Endothelial cell of umbilical vein (primary cell): ENCODE data around the gene DCK.

Experiments used
- CTCF ChIP-seq, 2 donors: IDR thresholded peaks; 1 replicate in 1 of 2; 2 replicates in 1 of 2; pipeline ENCODE4 v1.5.1; 2011; ENCODE audit warnings: low read length in 2 of 2, mild to moderate bottlenecking in 2 of 2, moderate library complexity in 2 of 2, control low read depth in 1 of 2, inconsistent platforms in 1 of 2, low read depth in 1 of 2; ENCODE audit not compliant: insufficient read depth in 1 of 2; ENCODE audit errors: extremely low read depth in 1 of 2
- EZH2 ChIP-seq: IDR thresholded peaks from 2 replicates; pipeline ENCODE4 v1.6.1; 2012; ENCODE audit warnings: borderline replicate concordance, low read depth, mild to moderate bottlenecking, moderate library complexity, low read length, inconsistent platforms; ENCODE audit not compliant: severe bottlenecking
- FOS ChIP-seq: IDR thresholded peaks from 2 replicates; pipeline ENCODE4 v1.6.1; 2011; ENCODE audit warnings: mild to moderate bottlenecking, low read length, moderate library complexity, borderline replicate concordance; ENCODE audit not compliant: insufficient read depth
- GATA2 ChIP-seq: IDR thresholded peaks from 2 replicates; pipeline ENCODE4 v1.7.0; 2011; ENCODE audit warnings: low read depth, mild to moderate bottlenecking, moderate library complexity, mixed read lengths, low read length; ENCODE audit not compliant: insufficient read length, insufficient read depth
- JUN ChIP-seq: IDR thresholded peaks from 2 replicates; pipeline ENCODE4 v1.6.1; 2011; ENCODE audit warnings: borderline replicate concordance, low read depth; ENCODE audit not compliant: insufficient read length, insufficient read depth
- MAX ChIP-seq: IDR thresholded peaks from 2 replicates; pipeline ENCODE4 v1.6.1; 2011; ENCODE audit not compliant: insufficient read depth, insufficient read length
- MYC ChIP-seq: IDR thresholded peaks from one replicate; pipeline ENCODE4 v1.6.1; 2011; ENCODE audit warnings: mild to moderate bottlenecking, low read depth, low read length
- POLR2A ChIP-seq: IDR thresholded peaks from 2 replicates; pipeline ENCODE4 v1.6.1; 2012; ENCODE audit warnings: low read depth, mild to moderate bottlenecking, control low read depth, low read length
- POLR2AphosphoS5 ChIP-seq: IDR thresholded peaks from 2 replicates; pipeline ENCODE4 v1.6.1; 2012; ENCODE audit warnings: low read depth, mild to moderate bottlenecking, control low read depth, low read length, moderate library complexity; ENCODE audit not compliant: insufficient read depth

GRCh38 chr4:70980196-70980595, 13.3 kb upstream of the DCK start:
- TF ChIP-seq CTCF (IDR thresholded peaks at IDR 0.05; ENCODE audit: extremely low read depth in 1 of 2, insufficient read depth in 1 of 2, low read depth in 1 of 2, low read length in 2 of 2) = no peak
- no peak for TF ChIP-seq GATA2
- TF ChIP-seq EZH2 = no peak
- no peak for TF ChIP-seq MYC
- TF ChIP-seq JUN = no peak
- no peak for TF ChIP-seq POLR2A
- TF ChIP-seq MAX = no peak
- no peak for TF ChIP-seq POLR2AphosphoS5
- TF ChIP-seq FOS = no peak
